C1 segment of cervical spinal cord (tissue), 14 donors: Measurements from ENCODE around the gene CTNNA3.
A peak's percentile ranks its signal among the peaks of the same experiment; 100 is the strongest.

ENCODE experiments used
- DNase-seq, 14 donors: peaks; one replicate each; lab custom pipeline; 2025; lab: John Stamatoyannopoulos, UW

The CTNNA3 gene

GRCh38 chr10:66940965-66941364 lies 755.0 kb downstream of the CTNNA3 start:
- DNase-seq = peak in 1 of 14 donors; percentile 1

GRCh38 chr10:66934711-66935110 lies 761.3 kb downstream of the CTNNA3 start:
- DNase-seq = no peak

- DNase-seq = peak in 7 of 14 donors; percentile 0 to 40 (median 18)
These were observed 764.0 kb downstream of the CTNNA3 start for GRCh38 chr10:66931949-66932343.

GRCh38 chr10:66931340-66931948 lies 764.6 kb downstream of the CTNNA3 start:
- peak in 2 of 14 donors; percentile 14 to 64 for DNase-seq

GRCh38 chr10:66929375-66929774 lies 766.6 kb downstream of the CTNNA3 start:
- peak in 3 of 14 donors; percentile 0 to 77 (median 4) for DNase-seq

- peak in 2 of 14 donors; percentile 2 to 75 for DNase-seq
These were observed 767.2 kb downstream of the CTNNA3 start for GRCh38 chr10:66928776-66929175.

GRCh38 chr10:66927971-66928770 lies 767.8 kb downstream of the CTNNA3 start:
- DNase-seq = peak in 10 of 14 donors; percentile 14 to 78 (median 46)

- DNase-seq = peak in 7 of 14 donors; percentile 14 to 78 (median 36)
These were observed 768.6 kb downstream of the CTNNA3 start for GRCh38 chr10:66927251-66927935.

GRCh38 chr10:66926841-66927240 lies 769.2 kb downstream of the CTNNA3 start:
- DNase-seq = peak in 1 of 14 donors; percentile 64

- peak in 11 of 14 donors; percentile 44 to 87 (median 55) for DNase-seq
These were observed 769.9 kb downstream of the CTNNA3 start, which contains the start of gene LRRTM3 for GRCh38 chr10:66925896-66926715. Gene LRRTM3 (plus strand): TSS chr10:66926036.

- DNase-seq = no peak
These were observed 770.6 kb downstream of the CTNNA3 start for GRCh38 chr10:66925373-66925772.

GRCh38 chr10:66924674-66925345 lies 771.2 kb downstream of the CTNNA3 start:
- DNase-seq = peak in 1 of 14 donors; percentile 4

GRCh38 chr10:66919248-66919647 lies 776.7 kb downstream of the CTNNA3 start:
- no peak for DNase-seq

- no peak for DNase-seq
These were observed 778.9 kb downstream of the CTNNA3 start for GRCh38 chr10:66917104-66917503.

GRCh38 chr10:66916030-66916429 lies 780.0 kb downstream of the CTNNA3 start:
- no peak for DNase-seq

GRCh38 chr10:66910671-66911070 lies 785.3 kb downstream of the CTNNA3 start:
- DNase-seq = no peak

GRCh38 chr10:66892871-66893270 lies 803.1 kb downstream of the CTNNA3 start:
- DNase-seq = no peak

GRCh38 chr10:66888237-66888636 lies 807.8 kb downstream of the CTNNA3 start:
- no peak for DNase-seq

GRCh38 chr10:66886848-66887247 lies 809.1 kb downstream of the CTNNA3 start:
- no peak for DNase-seq

GRCh38 chr10:66882271-66882670 lies 813.7 kb downstream of the CTNNA3 start:
- DNase-seq = peak in 1 of 14 donors; percentile 86

GRCh38 chr10:66881814-66882213 lies 814.2 kb downstream of the CTNNA3 start:
- peak in 1 of 14 donors; percentile 24 for DNase-seq
